ENCODE data around the gene MAP3K21.

GRCh38 chr1:233376382-233377110 is 49.0 kb downstream of the MAP3K21 start:
- no peak for TF ChIP-seq CTCF (IDR thresholded peaks at IDR 0.05)
- no peak for TF ChIP-seq POLR2A (IDR thresholded peaks at IDR 0.05)
